D721Med (cell line): ENCODE results near the gene KCNJ12.
"Not testable (repeated sequence)": the region's sequence is repeated elsewhere in the genome, so short reads cannot be mapped to it uniquely, and the experiment has no call there.

ENCODE experiments used
- DNase-seq: peaks from one replicate; pipeline ENCODE4 v3.0.0; 2011; ENCODE audit warnings: low spot score; ENCODE audit not compliant: insufficient read length
- FAIRE-seq: peaks from 2 replicates; lab custom pipeline; 2011; peaks lifted over from hg19 to GRCh38; lab: Jason Lieb, UNC
- CTCF ChIP-seq: IDR thresholded peaks from 2 replicates; pipeline ENCODE4 v1.5.1; 2012; ENCODE audit warnings: mild to moderate bottlenecking, control low read depth; ENCODE audit not compliant: insufficient read depth; ENCODE audit errors: missing control alignments

The KCNJ12 gene

GRCh38 chr17:21345236-21345635 is 30.9 kb upstream of the KCNJ12 start:
- no peak for DNase-seq
- no peak for FAIRE-seq
- TF ChIP-seq CTCF: no peak

GRCh38 chr17:21346107-21346506 is 30.1 kb upstream of the KCNJ12 start:
- not testable (repeated sequence) for FAIRE-seq, DNase-seq

- DNase-seq, FAIRE-seq: not testable (repeated sequence)
Measured at GRCh38 chr17:21346651-21347250, 29.4 kb upstream of the KCNJ12 start.

- DNase-seq, FAIRE-seq: not testable (repeated sequence)
Measured at GRCh38 chr17:21347660-21348059, 28.5 kb upstream of the KCNJ12 start.

GRCh38 chr17:21348081-21348925 is 27.9 kb upstream of the KCNJ12 start:
- not testable (repeated sequence) for DNase-seq, FAIRE-seq

GRCh38 chr17:21348926-21349261 is 27.3 kb upstream of the KCNJ12 start:
- DNase-seq, FAIRE-seq: not testable (repeated sequence)

GRCh38 chr17:21349358-21350050 is 26.7 kb upstream of the KCNJ12 start:
- FAIRE-seq: not testable (repeated sequence)

GRCh38 chr17:21350495-21350894 is 25.7 kb upstream of the KCNJ12 start:
- not testable (repeated sequence) for FAIRE-seq

More at GRCh38 chr17:21349358-21350050, 26.7 kb upstream of the KCNJ12 start:
- DNase-seq: not testable (repeated sequence)

GRCh38 chr17:21351366-21352065 is 24.6 kb upstream of the KCNJ12 start:
- FAIRE-seq: no peak
- DNase-seq: no peak
- TF ChIP-seq CTCF: no peak

More at GRCh38 chr17:21350495-21350894, 25.7 kb upstream of the KCNJ12 start:
- not testable (repeated sequence) for DNase-seq

- no peak for TF ChIP-seq CTCF
- no peak for DNase-seq
- no peak for FAIRE-seq
Measured at GRCh38 chr17:21352221-21352980, 23.8 kb upstream of the KCNJ12 start.
